GM12875 (cell line): ENCODE results near the gene FOXB2.

ENCODE experiments used
- H3K4me3 ChIP-seq: one replicate; pipeline ENCODE4 v1.5.1; 2011; ENCODE audit warnings: low read depth, low read length, control low read depth
- TF ChIP-seq, protein P1 (sequence below): IDR thresholded peaks from 2 replicates; pipeline ENCODE4 v1.5.1; 2011; ENCODE audit warnings: low read depth, mild to moderate bottlenecking, control low read depth, inconsistent platforms, low read length, moderate library complexity, borderline replicate concordance; ENCODE audit not compliant: insufficient read depth

The FOXB2 gene

DNA sequence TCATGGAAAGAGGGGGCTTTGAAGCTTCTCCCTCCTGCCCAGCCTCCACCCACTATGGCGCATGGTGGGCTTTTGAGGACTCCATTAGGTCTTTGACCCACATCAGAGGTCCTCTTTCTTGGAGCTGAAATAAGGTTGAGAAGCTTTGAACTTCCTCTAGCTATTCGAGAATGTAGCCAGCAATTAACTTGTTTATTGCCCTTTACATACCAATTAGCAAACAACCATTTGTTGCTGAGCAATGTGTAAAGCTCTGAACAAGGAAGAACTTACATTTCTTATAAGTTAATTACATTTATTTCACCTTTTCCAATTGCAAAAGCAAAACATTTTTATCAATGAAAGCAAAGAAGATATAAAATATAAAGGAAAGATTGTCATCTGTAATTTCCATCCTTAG is 30.5 kb upstream of the FOXB2 start:
- H3K4me3 ChIP-seq = no peak overlapping the region
- TF ChIP-seq, protein P1, sequence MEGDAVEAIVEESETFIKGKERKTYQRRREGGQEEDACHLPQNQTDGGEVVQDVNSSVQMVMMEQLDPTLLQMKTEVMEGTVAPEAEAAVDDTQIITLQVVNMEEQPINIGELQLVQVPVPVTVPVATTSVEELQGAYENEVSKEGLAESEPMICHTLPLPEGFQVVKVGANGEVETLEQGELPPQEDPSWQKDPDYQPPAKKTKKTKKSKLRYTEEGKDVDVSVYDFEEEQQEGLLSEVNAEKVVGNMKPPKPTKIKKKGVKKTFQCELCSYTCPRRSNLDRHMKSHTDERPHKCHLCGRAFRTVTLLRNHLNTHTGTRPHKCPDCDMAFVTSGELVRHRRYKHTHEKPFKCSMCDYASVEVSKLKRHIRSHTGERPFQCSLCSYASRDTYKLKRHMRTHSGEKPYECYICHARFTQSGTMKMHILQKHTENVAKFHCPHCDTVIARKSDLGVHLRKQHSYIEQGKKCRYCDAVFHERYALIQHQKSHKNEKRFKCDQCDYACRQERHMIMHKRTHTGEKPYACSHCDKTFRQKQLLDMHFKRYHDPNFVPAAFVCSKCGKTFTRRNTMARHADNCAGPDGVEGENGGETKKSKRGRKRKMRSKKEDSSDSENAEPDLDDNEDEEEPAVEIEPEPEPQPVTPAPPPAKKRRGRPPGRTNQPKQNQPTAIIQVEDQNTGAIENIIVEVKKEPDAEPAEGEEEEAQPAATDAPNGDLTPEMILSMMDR = no peak

DNA sequence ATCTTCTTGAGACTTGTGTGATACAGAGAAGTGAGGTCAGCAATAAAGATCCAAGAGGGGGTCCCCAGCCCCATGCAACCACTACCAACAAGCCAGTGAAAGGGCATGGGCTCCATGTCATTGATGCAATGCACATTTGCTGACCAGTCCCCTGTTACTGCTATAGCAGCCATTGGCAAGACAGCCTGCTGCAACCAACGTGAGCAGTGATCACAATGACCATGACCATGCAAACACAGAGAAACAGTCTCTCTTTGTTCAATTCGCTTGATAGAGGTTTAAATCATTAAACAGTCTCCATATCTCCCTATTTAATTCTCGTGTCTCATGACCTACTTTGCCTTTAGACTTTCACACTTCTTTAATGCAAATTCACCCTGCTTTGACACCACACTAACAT is 30.0 kb upstream of the FOXB2 start:
- no peak overlapping the region for H3K4me3 ChIP-seq
- TF ChIP-seq, protein P1 = no peak

DNA sequence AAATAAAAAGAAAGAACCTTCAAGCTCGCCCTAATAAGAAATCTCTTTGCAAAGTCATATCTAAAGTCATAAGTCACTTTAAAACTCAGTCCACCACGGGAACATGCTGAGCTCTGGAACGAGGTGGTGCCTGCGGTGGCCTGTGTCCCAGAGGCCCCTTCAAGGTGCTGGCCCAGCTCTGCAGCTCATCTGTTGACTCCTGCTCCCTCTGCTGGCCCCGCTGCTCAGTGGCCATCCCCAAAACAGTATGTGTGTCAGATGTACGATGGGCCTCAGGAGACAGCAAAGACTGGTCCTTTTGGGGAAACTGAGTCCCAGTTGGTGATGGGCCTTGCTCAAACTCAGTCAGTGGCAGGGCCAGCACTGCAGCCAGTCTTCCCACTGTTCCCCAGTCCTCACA is 22.8 kb upstream of the FOXB2 start:
- TF ChIP-seq, protein P1 = peak; percentile 66

DNA sequence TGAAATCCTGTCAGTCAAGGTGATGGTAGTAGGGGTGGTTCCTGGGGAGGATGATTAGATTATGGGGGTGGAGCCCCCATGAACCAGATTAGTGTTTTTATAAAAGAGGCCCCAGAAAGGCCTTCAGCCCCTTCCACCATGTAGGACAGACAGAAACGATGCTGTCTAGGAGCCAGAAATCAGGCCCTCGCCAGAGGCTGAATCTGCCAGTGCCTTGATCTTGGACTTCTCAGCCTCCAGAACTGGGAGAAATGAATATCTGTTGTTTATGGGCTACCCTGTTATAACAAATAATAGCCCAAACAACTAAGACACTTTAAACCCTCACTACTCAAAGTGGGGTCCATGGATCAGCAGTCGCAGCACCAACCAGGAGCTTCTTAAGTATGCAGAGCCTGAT is 20.2 kb upstream of the FOXB2 start:
- TF ChIP-seq, protein P1 = no peak
- no peak overlapping the region for H3K4me3 ChIP-seq

More for the DNA sequence above, 22.8 kb upstream of the FOXB2 start:
- H3K4me3 ChIP-seq = no peak overlapping the region

DNA sequence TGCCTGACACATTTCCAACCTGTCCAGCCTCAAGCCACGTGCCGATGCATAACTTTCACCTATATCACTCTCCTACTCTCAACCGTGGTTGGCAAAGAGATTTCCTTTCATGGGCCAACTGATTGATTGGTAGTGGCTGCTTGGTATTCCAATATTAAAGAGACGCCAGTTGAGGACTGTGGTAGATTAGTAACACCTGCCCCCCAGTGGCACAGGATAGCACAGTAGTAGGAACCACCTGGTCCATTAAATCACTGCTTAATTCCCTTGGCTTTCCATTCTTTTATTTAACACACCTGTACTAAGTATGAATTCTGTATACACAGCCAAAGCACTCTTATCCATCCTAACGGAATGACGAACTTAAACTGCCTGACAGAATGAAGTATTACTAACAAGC is 19.1 kb upstream of the FOXB2 start:
- TF ChIP-seq, protein P1 = no peak
- H3K4me3 ChIP-seq = no peak overlapping the region

DNA sequence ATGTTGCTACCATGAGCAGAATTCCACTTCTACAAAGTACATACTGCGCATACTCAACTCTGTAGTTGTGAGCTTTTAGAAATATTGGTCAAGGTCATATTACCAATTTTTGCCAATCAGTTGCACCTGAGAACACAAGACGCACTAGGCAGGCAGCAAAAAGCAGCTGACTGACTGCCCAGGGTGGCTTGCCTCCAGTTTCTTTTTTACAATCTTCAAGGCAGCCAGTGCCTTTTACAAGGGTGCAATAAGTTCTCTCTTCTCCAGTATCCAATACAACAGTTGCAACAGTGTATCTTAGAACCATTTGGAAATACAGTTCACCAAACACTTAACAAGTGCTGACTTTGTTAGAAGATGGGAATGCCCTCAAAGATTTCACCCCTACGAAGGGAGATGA is 16.1 kb upstream of the FOXB2 start:
- H3K4me3 ChIP-seq = no peak overlapping the region
- TF ChIP-seq, protein P1 = no peak

DNA sequence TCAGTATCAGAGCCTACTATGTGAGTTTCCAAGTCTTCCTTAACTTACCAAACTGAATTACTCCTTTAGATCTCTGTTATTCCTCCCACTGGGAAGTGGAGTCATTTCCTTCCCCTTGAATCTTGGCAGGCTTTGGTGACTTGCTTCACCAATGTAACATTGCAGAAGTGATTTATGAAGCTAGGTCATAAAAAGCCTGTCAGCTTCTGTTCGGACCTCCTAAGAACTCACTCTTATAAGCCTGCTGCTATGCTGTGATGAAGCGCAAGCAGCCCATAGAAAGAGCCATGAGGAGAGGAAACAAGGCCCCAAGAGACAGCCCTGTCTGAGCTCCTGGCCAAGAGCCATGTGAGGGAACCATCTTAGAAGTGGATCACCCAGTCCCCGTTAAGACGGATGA is 14.2 kb upstream of the FOXB2 start:
- no peak overlapping the region for H3K4me3 ChIP-seq
- TF ChIP-seq, protein P1 = no peak
